ENCODE measurements around the gene SENP5.

Gene SENP5

GRCh38 chr3:196974661-196975060 lies 106.9 kb downstream of the SENP5 start:
- Mint-ChIP-seq H3K27ac (no peak overlapping the region), H3K36me3 (ENCODE audit: low read depth) (peaks cover 5% of the 10 kb centered on the region), H3K4me1 (peaks cover 18% of the 10 kb centered on the region), H3K27me3 (ENCODE audit: low read depth, poor library complexity) (peaks cover 34% of the 10 kb centered on the region), H3K4me3 (no peak overlapping the region), H3K9me3 (peaks cover 23% of the 10 kb centered on the region)
- no peak for DNase-seq
- TF ChIP-seq, protein P1, sequence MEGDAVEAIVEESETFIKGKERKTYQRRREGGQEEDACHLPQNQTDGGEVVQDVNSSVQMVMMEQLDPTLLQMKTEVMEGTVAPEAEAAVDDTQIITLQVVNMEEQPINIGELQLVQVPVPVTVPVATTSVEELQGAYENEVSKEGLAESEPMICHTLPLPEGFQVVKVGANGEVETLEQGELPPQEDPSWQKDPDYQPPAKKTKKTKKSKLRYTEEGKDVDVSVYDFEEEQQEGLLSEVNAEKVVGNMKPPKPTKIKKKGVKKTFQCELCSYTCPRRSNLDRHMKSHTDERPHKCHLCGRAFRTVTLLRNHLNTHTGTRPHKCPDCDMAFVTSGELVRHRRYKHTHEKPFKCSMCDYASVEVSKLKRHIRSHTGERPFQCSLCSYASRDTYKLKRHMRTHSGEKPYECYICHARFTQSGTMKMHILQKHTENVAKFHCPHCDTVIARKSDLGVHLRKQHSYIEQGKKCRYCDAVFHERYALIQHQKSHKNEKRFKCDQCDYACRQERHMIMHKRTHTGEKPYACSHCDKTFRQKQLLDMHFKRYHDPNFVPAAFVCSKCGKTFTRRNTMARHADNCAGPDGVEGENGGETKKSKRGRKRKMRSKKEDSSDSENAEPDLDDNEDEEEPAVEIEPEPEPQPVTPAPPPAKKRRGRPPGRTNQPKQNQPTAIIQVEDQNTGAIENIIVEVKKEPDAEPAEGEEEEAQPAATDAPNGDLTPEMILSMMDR (IDR thresholded peaks at IDR 0.05), result no peak

DNA sequence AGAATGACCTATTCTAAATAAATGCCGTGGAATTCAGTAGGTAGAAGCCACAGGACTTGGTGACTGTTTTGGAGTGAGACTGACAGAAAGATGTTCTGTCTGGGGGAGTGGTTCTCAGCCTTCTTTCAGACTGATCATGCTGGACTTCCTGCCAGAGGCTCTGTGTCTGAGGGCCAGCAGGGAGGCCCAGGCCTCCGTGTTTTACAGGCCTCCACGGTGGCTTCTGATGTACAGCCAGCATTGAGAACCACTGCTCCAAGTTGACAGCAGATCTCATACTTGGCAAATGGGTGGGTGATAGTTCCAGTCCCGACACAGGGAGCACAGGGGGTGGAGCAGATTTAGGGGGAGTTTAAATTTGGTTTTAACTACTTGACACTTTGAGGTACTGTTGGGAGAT lies 107.6 kb downstream of the SENP5 start:
- TF ChIP-seq, protein P1 (IDR thresholded peaks at IDR 0.05), result no peak
- DNase-seq, result no peak
- H3K27me3 Mint-ChIP-seq (ENCODE audit: low read depth, poor library complexity), result peaks cover 29% of the 10 kb centered on the region
- H3K36me3 Mint-ChIP-seq (ENCODE audit: low read depth), result peaks cover 5% of the 10 kb centered on the region
- peaks cover 19% of the 10 kb centered on the region for H3K9me3 Mint-ChIP-seq
- H3K4me1 Mint-ChIP-seq, result peaks cover 19% of the 10 kb centered on the region
- H3K4me3 Mint-ChIP-seq, result no peak overlapping the region
- H3K27ac Mint-ChIP-seq, result peak overlapping the region; percentile 15

GRCh38 chr3:196976941-196977340 lies 109.2 kb downstream of the SENP5 start:
- no peak overlapping the region for H3K27ac Mint-ChIP-seq
- TF ChIP-seq, protein P1 (IDR thresholded peaks at IDR 0.05), result no peak
- peaks cover 19% of the 10 kb centered on the region for H3K9me3 Mint-ChIP-seq
- peaks cover 6% of the 10 kb centered on the region for H3K36me3 Mint-ChIP-seq (ENCODE audit: low read depth)
- H3K27me3 Mint-ChIP-seq (ENCODE audit: low read depth, poor library complexity), result peaks cover 19% of the 10 kb centered on the region
- H3K4me3 Mint-ChIP-seq, result no peak overlapping the region
- DNase-seq, result no peak
- H3K4me1 Mint-ChIP-seq, result peaks cover 19% of the 10 kb centered on the region

DNA sequence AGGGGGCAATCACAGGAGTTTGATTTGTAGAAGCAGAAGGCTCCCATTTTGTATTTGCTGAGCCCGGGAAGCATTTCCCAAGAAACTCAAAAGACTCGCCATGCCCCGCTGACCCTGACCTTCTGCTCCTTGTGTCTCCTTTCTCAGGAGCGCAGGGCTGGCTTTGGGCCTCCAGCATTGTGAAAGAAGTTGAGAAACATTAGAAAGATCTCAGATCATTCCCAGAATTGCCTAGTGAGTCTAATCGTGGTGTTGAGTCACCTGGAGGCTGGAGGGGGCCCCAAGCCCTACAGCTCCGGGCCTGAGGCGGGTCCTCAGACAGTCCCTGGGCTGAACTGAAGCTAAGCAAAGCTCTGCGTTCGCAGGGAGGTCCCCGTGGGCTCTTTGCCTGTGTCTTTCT lies 111.8 kb downstream of the SENP5 start:
- Mint-ChIP-seq H3K9me3 (peaks cover 29% of the 10 kb centered on the region), H3K27me3 (ENCODE audit: low read depth, poor library complexity) (peaks cover 22% of the 10 kb centered on the region), H3K4me1 (peaks cover 23% of the 10 kb centered on the region), H3K27ac (peak overlapping the region; percentile 59), H3K36me3 (ENCODE audit: low read depth) (peaks cover 14% of the 10 kb centered on the region), H3K4me3 (no peak overlapping the region)
- TF ChIP-seq, protein P1 (IDR thresholded peaks at IDR 0.05), result no peak
- DNase-seq, result no peak

- Mint-ChIP-seq H3K36me3 (ENCODE audit: low read depth) (peaks cover 14% of the 10 kb centered on the region), H3K4me1 (peaks cover 26% of the 10 kb centered on the region), H3K9me3 (peaks cover 29% of the 10 kb centered on the region), H3K4me3 (no peak overlapping the region), H3K27me3 (ENCODE audit: low read depth, poor library complexity) (peaks cover 19% of the 10 kb centered on the region), H3K27ac (no peak overlapping the region)
- TF ChIP-seq, protein P1 (IDR thresholded peaks at IDR 0.05), result no peak
- no peak for DNase-seq
Measured at GRCh38 chr3:196981657-196982056, 113.9 kb downstream of the SENP5 start.

DNA sequence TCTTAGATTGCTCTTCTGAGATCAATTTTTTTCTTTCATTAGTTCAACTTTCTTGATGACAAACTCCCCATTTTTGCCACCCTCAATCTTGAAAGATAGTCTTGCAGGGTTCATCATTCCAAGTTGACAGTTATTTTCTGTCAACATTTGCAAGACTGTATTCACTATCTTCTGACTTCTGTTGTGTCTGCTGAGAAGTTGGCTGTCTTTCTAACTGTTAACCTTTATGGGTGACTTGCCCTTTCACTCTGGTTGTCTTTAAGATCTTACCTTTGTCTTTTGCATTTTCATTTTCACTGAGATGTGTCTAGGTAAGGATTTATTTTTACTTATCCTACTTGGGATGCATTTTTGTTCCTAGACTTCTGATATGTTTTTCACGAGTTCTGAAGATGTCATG lies 115.5 kb downstream of the SENP5 start:
- peaks cover 34% of the 10 kb centered on the region for H3K4me1 Mint-ChIP-seq
- no peak overlapping the region for H3K4me3 Mint-ChIP-seq
- no peak for DNase-seq
- no peak overlapping the region for H3K27ac Mint-ChIP-seq
- H3K27me3 Mint-ChIP-seq (ENCODE audit: low read depth, poor library complexity), result peaks cover 17% of the 10 kb centered on the region
- peaks cover 29% of the 10 kb centered on the region for H3K9me3 Mint-ChIP-seq
- TF ChIP-seq, protein P1 (IDR thresholded peaks at IDR 0.05), result no peak
- H3K36me3 Mint-ChIP-seq (ENCODE audit: low read depth), result peaks cover 14% of the 10 kb centered on the region
